ES-I3 (cell line): ENCODE measurements around the gene ODF2.
A peak's percentile ranks its signal among the peaks of the same experiment; 100 is the strongest.
"Not testable (repeated sequence)": the region's sequence is repeated elsewhere in the genome, so short reads cannot be mapped to it uniquely, and the experiment has no call there.

Experiments
- H3K36me3 ChIP-seq: 2 replicates; pipeline ENCODE4 v1.6.1; 2013; ENCODE audit warnings: mild to moderate bottlenecking, low read length, control low read depth, moderate library complexity; ENCODE audit not compliant: insufficient read depth
- H3K4me1 ChIP-seq: 2 replicates; pipeline ENCODE4 v1.6.1; 2013; ENCODE audit warnings: mild to moderate bottlenecking, control low read depth, low read length; ENCODE audit not compliant: insufficient read depth
- H3K9ac ChIP-seq: 2 replicates; pipeline ENCODE4 v1.6.1; 2013; ENCODE audit warnings: low read depth, mild to moderate bottlenecking, low read length, moderate library complexity
- H3K9me3 ChIP-seq: 2 replicates; pipeline ENCODE4 v1.6.1; 2013; ENCODE audit warnings: mild to moderate bottlenecking, low read length, moderate library complexity; ENCODE audit not compliant: control insufficient read depth, insufficient read depth

Gene ODF2

DNA sequence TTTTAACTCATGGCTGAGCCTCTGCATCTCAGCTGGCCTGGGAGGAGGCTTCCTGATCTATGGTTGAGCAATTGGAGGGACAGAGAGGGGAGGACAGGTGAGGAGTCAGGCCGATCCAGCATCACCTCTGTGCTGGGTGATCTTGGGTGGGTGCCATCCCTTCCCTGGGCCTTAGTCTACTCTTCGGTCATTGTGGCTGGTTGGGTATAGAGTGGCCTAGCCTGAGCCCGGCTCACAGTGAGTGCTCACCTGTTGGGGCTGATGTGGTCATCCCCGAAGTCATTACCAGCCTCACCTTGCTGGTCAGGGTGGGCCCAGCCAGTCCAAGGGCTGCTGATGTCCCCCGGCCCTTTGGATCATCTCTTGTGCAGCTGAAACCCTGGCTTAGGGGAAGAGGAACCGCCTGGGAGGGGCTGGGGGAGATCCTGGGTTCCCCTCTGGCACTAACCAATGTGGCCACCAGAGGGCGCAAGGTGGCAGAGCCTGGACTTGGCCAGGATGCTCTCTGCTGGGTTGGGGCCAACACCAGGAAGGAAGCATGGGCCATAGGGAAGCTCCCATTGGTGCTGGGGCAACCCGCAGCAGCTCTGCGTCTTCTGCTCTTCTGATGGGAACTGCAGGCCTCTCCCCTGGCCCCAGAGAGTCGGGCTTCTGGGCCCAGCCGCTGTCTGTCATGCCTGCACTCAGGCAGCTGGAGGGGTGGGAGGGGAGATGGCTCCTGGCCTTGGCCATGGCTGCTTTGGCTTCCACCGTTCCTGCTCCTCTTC, 17.3 kb upstream of the ODF2 start:
- Histone ChIP-seq H3K9me3 (no peaks in the 10 kb centered on the region), H3K36me3 (no peaks in the 10 kb centered on the region), H3K4me1 (no peaks in the 10 kb centered on the region), H3K9ac (no peak overlapping the region)

DNA sequence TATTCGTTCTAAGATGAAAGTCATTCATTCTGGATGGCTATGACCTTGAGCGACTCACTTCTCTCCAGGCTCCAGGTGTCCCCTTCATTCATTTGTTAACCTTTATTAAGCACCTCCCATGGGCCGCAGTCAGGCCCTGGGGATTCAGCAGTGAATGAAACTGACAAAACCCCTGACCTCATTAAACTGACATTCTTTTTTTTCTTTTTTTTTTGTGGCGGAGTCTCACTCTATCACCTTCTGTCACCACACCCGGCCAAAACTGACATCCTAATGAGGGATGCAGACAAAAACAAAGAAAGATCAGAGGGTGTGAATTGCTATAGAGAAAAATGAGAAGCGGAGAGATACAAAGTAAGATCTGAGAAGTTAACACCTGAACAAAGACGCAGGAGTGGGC, 16.5 kb upstream of the ODF2 start:
- no peak overlapping the region for H3K9ac ChIP-seq
- no peaks in the 10 kb centered on the region for H3K9me3 ChIP-seq
- H3K36me3 ChIP-seq = no peaks in the 10 kb centered on the region
- no peaks in the 10 kb centered on the region for H3K4me1 ChIP-seq

DNA sequence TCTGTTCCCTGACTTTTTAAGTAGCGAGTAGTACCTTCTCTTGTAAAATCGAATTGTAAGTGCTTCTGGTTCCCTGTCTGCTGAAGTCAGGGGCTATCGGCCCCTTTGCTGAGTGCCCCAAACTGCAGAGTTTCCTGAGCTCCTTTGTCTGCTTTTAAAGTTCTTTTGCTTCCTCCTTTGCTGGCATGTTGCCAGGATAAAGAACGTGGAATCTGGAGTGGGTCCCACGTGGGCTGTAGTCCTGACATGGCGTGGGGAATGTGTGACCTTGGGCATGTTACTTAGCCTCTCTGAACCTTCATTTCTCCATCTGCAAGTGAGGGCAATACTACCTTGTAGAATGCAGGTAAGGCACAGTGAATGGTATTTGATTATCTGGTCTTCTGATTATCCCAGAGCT, 13.7 kb upstream of the ODF2 start:
- Histone ChIP-seq H3K9me3 (no peaks in the 10 kb centered on the region), H3K4me1 (no peaks in the 10 kb centered on the region), H3K36me3 (no peaks in the 10 kb centered on the region), H3K9ac (no peak overlapping the region)

DNA sequence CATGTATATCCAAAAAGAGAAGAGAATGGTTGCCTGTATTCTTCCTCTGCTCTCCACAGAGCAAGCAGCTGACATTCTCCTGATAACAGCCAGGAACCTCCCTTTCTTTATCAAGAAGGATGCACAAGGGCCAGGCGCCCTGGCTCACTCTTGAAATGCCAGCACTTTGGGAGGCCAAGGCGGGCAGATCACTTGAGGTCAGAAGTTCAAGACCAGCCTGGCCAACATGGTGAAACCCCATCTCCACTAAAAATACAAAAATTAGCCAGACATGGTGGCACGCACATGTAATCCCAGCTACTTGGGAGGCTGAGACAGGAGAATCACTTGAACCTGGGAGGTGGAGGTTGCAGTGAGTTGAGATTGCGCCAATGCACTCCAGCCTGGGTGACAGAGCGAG, 9.3 kb upstream of the ODF2 start:
- not testable (repeated sequence) for H3K4me1 ChIP-seq, H3K9me3 ChIP-seq, H3K36me3 ChIP-seq, H3K9ac ChIP-seq

DNA sequence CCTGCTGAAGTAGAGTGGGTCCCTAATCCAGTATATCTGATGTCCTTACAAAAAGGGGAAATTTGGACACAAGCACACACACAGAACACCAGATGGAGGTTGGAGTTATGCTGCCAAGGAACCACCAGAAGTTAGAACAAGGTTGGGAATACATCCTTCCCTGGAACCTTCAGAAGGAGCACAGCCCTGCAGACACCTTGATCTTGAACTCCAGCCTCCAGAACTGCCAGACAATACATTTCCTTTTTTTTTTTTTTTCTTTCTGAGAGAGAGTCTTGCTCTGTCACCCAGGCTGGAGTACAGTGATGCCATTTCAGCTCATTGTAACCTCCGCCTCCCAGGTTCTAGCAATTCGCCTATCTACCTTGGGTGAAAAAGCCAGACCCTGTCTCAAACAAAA, 7.1 kb upstream of the ODF2 start:
- H3K4me1 ChIP-seq = no peaks in the 10 kb centered on the region
- H3K9ac ChIP-seq = no peak overlapping the region
- no peaks in the 10 kb centered on the region for H3K36me3 ChIP-seq
- no peaks in the 10 kb centered on the region for H3K9me3 ChIP-seq

DNA sequence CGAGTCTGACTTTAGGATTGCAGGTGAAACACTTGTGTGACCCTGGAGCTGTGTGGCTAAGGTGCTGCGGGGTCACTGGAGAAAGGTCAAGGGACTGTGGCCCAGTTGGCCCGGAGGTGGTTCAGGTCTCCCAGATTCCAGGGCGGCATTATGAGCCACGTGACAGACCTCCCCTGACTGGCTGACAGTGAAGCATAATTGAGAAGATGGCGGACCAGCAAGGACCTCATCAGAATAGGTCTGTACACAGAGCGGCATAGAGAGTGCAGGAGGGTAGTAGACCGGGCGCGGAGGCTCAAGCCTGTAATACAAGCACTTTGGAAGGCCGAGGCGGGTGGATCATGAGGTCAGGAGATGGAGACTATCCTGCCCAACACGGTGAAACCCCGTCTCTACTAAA, 815 bp upstream of the ODF2 start:
- Histone ChIP-seq H3K9me3 (no peaks in the 10 kb centered on the region), H3K36me3 (no peaks in the 10 kb centered on the region), H3K9ac (no peak overlapping the region), H3K4me1 (peaks cover 6% of the 10 kb centered on the region; the same call in 1 of the 2 replicates)

DNA sequence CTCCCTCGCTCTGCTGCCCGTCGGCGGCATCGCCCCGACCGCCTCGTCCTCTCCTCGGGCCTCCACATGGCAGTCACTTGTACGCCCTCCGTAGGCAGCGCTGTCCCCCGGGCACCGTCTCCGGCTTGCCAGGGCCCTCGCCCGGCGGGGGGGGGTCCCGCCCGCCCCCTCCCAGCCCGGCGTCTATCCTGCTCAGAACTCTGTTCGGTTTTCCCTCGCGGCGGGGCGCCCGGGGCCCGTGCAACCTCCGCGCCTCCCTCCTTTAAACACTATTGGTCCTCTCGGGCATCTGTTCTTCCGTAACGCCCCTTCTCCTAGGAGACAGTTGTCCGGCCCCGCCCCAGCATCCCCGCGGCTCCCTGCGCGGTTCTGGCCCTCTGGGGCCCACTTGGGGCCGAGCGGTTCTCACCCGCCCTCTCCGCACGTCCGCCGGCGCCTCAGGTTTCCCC, 831 bp downstream of the ODF2 start:
- no peaks in the 10 kb centered on the region for H3K9me3 ChIP-seq
- H3K36me3 ChIP-seq = no peaks in the 10 kb centered on the region; the same call in none of the 2 replicates
- H3K9ac ChIP-seq = peak overlapping the region; percentile 81; the same call in 1 of the 2 replicates
- H3K4me1 ChIP-seq = peaks cover 6% of the 10 kb centered on the region; the same call in 1 of the 2 replicates

DNA sequence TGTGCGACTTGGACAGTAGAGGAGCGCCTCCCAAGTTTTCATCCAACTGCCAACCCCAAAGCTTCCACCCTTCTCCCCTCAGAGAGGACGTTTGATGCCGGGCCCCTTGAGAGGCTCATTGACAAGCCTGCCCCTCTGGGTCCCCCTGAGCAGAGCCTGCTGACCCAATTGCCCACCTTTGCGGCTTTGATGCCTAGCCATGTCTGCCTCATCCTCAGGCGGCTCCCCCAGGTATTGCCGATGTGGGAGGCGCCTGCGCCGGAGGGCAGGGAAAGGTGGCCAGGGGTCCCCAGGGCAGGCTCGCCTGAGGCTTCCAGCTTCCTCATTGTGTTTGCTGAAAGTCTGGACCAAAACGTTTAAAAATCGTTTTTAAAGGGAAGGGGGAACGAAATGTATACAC, 1.4 kb downstream of the ODF2 start:
- H3K36me3 ChIP-seq = no peaks in the 10 kb centered on the region; the same call in none of the 2 replicates
- peaks cover 6% of the 10 kb centered on the region; the same call in 1 of the 2 replicates for H3K4me1 ChIP-seq
- no peaks in the 10 kb centered on the region for H3K9me3 ChIP-seq
- peak overlapping the region; percentile 81; the same call in 1 of the 2 replicates for H3K9ac ChIP-seq

DNA sequence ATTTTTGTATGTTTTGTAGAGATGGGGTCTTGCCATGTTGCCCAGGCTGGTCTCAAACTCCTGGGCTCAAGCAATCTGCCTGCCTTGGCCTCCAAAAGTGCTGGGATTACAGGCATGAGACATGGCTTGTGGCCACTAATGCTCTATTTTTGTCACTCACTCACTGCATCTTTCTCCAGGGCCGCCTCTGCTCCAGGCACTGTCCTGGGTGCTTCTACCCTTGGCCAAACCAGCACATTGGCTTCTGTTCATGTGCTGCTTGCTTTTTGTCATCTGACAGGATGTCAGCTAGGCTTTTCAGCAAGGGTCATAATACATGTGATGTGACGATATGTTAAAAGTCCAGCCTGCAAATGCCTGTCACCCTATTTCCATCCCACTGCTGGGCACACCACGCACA, 3.2 kb downstream of the ODF2 start:
- no peaks in the 10 kb centered on the region for H3K9me3 ChIP-seq
- no peak overlapping the region for H3K9ac ChIP-seq
- peaks cover 6% of the 10 kb centered on the region; the same call in 1 of the 2 replicates for H3K4me1 ChIP-seq
- H3K36me3 ChIP-seq = no peaks in the 10 kb centered on the region; the same call in none of the 2 replicates

DNA sequence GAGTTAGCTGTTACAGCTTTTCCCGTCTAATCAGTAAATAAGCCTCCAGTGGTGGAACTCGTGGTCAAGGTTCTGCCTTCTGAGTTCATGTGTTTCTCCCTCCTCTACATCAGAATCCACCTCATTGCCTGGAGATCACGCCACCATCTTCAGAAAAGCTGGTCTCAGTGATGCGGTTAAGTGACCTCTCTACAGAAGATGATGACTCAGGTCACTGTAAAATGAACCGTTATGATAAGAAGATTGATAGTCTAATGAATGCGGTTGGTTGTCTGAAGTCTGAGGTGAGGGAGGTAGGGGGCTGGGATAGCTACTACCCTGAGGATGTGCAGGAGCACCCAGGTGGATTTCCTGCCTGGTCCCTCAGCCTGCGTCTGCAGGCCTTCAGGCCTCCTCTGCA, 13.3 kb downstream of the ODF2 start:
- Histone ChIP-seq H3K9me3 (no peaks in the 10 kb centered on the region), H3K4me1 (no peaks in the 10 kb centered on the region), H3K9ac (no peak overlapping the region), H3K36me3 (no peaks in the 10 kb centered on the region)

DNA sequence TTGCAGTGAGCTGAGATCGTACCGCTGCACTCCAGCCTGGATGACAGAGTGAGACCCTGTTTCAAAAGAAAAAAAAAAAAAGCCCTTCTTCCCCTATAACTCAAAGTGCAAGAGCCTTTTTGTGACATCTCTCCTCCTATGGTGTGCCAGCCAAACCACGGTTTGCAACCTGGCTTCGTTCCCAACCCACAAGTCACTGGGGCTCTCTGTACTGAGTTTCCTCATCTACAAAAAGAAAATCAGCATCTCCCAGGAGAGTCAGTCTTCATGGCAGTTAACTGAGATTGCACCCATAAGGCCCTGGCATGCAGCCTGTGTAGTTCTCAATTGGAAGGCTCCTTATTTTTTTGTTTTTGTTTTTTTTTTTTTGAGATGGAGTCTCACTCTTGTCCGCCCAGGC, 14.8 kb downstream of the ODF2 start:
- no peak overlapping the region for H3K9ac ChIP-seq
- no peaks in the 10 kb centered on the region for H3K4me1 ChIP-seq
- H3K36me3 ChIP-seq = no peaks in the 10 kb centered on the region
- H3K9me3 ChIP-seq = no peaks in the 10 kb centered on the region

DNA sequence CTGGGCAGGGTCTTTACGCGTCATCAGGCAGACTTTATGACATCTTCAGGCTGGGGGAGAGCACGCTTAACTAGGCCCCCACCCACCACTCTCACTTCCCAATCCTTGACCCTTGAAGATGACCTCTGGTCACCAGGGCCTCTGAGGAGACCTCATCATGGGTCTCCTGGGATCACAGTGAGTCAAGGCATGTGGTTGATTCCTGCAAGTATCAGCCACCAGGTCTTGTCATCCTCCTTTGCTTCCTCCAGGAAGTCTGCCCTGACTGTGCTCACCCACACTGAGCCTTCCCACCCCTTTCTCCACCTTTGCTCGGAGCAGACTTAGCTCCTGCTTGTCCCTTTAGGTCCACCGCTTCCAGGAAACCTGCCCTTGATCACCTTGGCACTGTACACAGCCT, 17.3 kb downstream of the ODF2 start:
- H3K9ac ChIP-seq = no peak overlapping the region
- no peaks in the 10 kb centered on the region for H3K9me3 ChIP-seq
- no peaks in the 10 kb centered on the region for H3K4me1 ChIP-seq
- no peaks in the 10 kb centered on the region for H3K36me3 ChIP-seq

DNA sequence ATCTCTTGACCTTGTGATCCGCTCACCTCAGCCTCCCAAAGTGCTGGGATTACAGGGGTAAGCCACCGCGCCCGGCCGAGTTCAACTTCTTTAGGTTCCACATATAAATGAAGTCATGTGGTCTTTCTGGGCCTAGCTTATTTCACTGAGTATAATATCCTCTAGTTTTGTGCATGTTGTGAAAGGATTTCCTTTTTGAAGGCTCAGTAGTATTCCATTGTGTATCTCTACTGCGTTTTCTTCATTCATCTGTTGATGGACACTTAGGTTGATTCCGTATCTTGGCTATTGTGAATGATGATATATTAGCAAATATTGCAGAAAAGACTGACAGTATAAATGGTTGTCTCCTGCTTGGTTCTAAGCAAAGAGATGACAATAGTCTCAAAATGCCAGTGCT, 20.1 kb downstream of the ODF2 start:
- H3K9ac ChIP-seq = no peak overlapping the region
- H3K9me3 ChIP-seq = no peaks in the 10 kb centered on the region
- H3K36me3 ChIP-seq = no peaks in the 10 kb centered on the region
- H3K4me1 ChIP-seq = no peaks in the 10 kb centered on the region

DNA sequence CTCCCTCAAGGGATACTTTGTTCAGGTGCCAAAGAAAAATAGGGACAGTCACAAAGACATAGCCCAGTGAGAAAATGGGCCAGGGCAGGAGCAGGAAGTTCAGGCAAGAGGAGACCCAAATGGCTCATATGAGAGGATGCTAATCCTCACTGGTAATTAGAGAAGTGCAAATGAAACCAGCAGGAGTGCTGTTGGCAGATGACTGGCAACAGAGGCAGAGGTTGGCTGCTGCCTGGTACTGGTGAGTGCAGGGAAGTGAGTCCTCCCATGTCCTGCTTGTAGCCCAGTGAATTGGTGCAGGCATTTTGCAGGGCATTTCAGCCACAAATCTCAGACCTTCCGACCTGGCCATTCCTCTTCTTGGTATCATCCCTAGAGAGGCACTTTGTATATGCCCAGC, 23.5 kb downstream of the ODF2 start:
- Histone ChIP-seq H3K9ac (no peak overlapping the region), H3K4me1 (no peaks in the 10 kb centered on the region), H3K36me3 (peaks cover 3% of the 10 kb centered on the region; the same call in 1 of the 2 replicates), H3K9me3 (no peaks in the 10 kb centered on the region)

DNA sequence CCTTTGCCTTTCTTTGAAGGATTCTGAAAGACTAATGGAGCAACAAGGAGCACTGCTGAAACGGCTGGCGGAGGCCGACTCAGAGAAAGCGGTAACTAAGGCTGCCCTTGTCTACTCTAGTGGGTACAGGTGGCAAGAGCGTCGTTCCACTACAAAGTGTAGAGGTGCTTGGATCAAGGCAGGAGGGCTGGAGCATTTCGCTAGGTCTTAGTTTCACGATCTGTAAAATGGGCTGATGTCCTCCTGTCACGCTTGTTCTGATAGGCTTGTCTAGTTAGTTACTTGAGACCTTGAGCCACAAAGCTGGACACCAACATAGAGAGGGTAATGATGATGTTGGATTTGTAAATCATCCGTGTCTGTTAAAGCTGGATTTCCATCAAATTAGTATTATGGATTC, 25.8 kb downstream of the ODF2 start:
- Histone ChIP-seq H3K9me3 (no peaks in the 10 kb centered on the region), H3K9ac (no peak overlapping the region), H3K36me3 (peaks cover 9% of the 10 kb centered on the region; the same call in 1 of the 2 replicates), H3K4me1 (no peaks in the 10 kb centered on the region)
